HFFc6 (cell line): ENCODE measurements around the gene STK33. TPM values are rescaled to one million over a fixed set of nuclear protein-coding genes. Genes with fewer than 3 reads are reported as not detected.

Experiments used
- DNase-seq: peaks from one replicate; pipeline ENCODE4 v3.0.0-alpha.2; 2018
- H3K27ac Mint-ChIP-seq: 2 replicates; pipeline ENCODE4 v1.8.0; 2020; ENCODE audit warnings: mild to moderate bottlenecking, mixed read lengths
- H3K27me3 Mint-ChIP-seq: 2 replicates; pipeline ENCODE4 v1.8.0; 2021; ENCODE audit warnings: mild to moderate bottlenecking, moderate library complexity, mixed read lengths; ENCODE audit not compliant: insufficient read depth
- H3K36me3 Mint-ChIP-seq: 2 replicates; pipeline ENCODE4 v1.8.0; 2021; ENCODE audit warnings: low read depth, mixed read lengths
- H3K4me1 Mint-ChIP-seq: 2 replicates; pipeline ENCODE4 v1.8.0; 2020; ENCODE audit warnings: low read depth, mixed read lengths
- H3K4me3 Mint-ChIP-seq: 2 replicates; pipeline ENCODE4 v1.8.0; 2020; ENCODE audit warnings: mild to moderate bottlenecking, moderate library complexity, mixed read lengths
- H3K9me3 Mint-ChIP-seq: 2 replicates; pipeline ENCODE4 v1.8.0; 2020; ENCODE audit warnings: mild to moderate bottlenecking, mixed read lengths
- total RNA-seq, 6 experiments: library from RNA; stranded (reverse); fragmentation: NEBNext Ultra II Directional; extraction: Animal tissue kit (Norgen Biotek cat#: 25700); gene quantifications; 2 replicates in 1 of 6; 3 replicates in 5 of 6; pipeline ENCODE4 v1.2.3, GENCODE V29; 2021
- TF ChIP-seq, protein P1 (sequence below): fragments of 200-600 bp; sonication (generic); IDR thresholded peaks from 2 replicates; pipeline ENCODE4 v1.5.0; 2021; ENCODE audit warnings: antibody characterized with exemption, mild to moderate bottlenecking

The STK33 gene
- total RNA-seq, 6 experiments from 2014 or later, result 0.73 to 4.0 (median 3.8) TPM; not detected in 1

- H3K36me3 Mint-ChIP-seq, result peaks cover 43% of the 10 kb centered on the region
- peaks cover 9% of the 10 kb centered on the region for H3K9me3 Mint-ChIP-seq
- peak overlapping the region; percentile 75 for H3K27ac Mint-ChIP-seq
- peak; percentile 8 for DNase-seq
- H3K4me1 Mint-ChIP-seq, result peaks cover 19% of the 10 kb centered on the region
- H3K27me3 Mint-ChIP-seq, result peaks cover 1% of the 10 kb centered on the region; the same call in 1 of the 2 replicates
- TF ChIP-seq, protein P1, sequence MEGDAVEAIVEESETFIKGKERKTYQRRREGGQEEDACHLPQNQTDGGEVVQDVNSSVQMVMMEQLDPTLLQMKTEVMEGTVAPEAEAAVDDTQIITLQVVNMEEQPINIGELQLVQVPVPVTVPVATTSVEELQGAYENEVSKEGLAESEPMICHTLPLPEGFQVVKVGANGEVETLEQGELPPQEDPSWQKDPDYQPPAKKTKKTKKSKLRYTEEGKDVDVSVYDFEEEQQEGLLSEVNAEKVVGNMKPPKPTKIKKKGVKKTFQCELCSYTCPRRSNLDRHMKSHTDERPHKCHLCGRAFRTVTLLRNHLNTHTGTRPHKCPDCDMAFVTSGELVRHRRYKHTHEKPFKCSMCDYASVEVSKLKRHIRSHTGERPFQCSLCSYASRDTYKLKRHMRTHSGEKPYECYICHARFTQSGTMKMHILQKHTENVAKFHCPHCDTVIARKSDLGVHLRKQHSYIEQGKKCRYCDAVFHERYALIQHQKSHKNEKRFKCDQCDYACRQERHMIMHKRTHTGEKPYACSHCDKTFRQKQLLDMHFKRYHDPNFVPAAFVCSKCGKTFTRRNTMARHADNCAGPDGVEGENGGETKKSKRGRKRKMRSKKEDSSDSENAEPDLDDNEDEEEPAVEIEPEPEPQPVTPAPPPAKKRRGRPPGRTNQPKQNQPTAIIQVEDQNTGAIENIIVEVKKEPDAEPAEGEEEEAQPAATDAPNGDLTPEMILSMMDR, result no peak
- no peak overlapping the region for H3K4me3 Mint-ChIP-seq
These were observed 44.3 kb upstream of the STK33 start for GRCh38 chr11:8638300-8638699.

- no peak for DNase-seq
- H3K9me3 Mint-ChIP-seq, result peaks cover 9% of the 10 kb centered on the region
- peaks cover 4% of the 10 kb centered on the region for H3K27me3 Mint-ChIP-seq
- peaks cover 28% of the 10 kb centered on the region for H3K4me1 Mint-ChIP-seq
- TF ChIP-seq, protein P1, result no peak
- H3K4me3 Mint-ChIP-seq, result no peak overlapping the region
- H3K36me3 Mint-ChIP-seq, result peaks cover 33% of the 10 kb centered on the region
- no peak overlapping the region for H3K27ac Mint-ChIP-seq
These were observed 42.1 kb upstream of the STK33 start for GRCh38 chr11:8636127-8636526.

- DNase-seq, result no peak
- Mint-ChIP-seq H3K4me3 (no peak overlapping the region), H3K9me3 (peaks cover 9% of the 10 kb centered on the region), H3K36me3 (peaks cover 33% of the 10 kb centered on the region), H3K4me1 (peaks cover 31% of the 10 kb centered on the region), H3K27ac (no peak overlapping the region), H3K27me3 (peaks cover 4% of the 10 kb centered on the region)
- TF ChIP-seq, protein P1, result no peak
These were observed 40.5 kb upstream of the STK33 start for GRCh38 chr11:8634498-8634897.

DNA sequence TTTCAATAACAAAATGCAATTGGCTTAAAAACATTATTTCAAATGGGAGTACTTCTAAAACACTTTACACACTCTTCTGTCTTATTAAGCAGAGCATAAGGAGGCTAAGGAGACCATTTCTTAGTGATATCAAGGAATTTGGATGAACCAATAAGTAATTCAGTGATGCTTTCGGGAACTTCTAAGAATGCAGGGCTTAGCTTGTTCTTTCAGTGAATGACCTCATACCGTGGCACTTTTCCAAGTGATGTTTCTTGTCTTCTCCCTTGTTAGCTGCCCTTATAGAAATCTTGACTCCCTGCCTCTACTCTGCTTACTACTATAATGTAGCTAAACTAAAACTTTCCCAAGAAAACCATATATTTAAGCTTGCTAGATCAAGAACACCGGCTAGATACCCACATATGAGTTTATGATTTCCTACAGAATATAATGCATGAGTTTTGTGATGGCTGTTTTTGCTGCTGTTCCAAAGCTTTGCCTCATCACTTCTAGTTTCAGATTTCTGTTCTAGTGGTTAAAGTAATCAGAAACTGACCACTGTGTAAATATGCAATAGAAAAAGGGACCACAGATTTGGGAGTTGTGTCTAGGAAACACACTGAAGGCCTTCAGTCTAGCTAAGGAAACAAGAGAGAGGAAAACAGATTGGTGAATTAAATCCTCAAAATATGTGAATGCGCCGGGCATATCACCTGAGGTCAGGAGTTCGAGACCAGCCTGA is 37.5 kb upstream of the STK33 start:
- TF ChIP-seq, protein P1, result no peak
- H3K27ac Mint-ChIP-seq, result no peak overlapping the region
- H3K4me3 Mint-ChIP-seq, result no peak overlapping the region
- H3K36me3 Mint-ChIP-seq, result peaks cover 18% of the 10 kb centered on the region
- H3K27me3 Mint-ChIP-seq, result peaks cover 4% of the 10 kb centered on the region
- H3K9me3 Mint-ChIP-seq, result peaks cover 5% of the 10 kb centered on the region
- H3K4me1 Mint-ChIP-seq, result peaks cover 11% of the 10 kb centered on the region
- peak; percentile 67 for DNase-seq

DNA sequence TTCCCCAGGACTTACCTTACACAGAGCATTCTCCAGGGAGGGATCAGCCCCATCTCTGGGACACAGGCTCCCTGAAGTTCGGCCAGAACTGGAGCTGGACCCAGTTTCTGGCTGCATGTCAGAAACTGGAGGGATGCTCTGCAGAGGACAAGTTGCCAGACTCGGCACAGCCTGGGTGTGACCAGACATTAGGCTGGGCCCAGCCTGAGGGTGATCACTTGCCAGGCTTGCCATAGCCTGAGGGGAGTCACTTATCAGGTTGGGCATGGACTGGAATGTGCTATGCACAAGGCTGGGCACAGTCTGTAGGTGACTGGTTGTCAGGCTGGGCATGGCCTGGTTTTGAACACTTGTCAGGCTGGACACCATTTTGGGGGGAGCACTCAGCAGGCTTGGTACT is 30.7 kb upstream of the STK33 start:
- DNase-seq, result no peak
- Mint-ChIP-seq H3K9me3 (no peaks in the 10 kb centered on the region), H3K27me3 (no peaks in the 10 kb centered on the region; the same call in 1 of the 2 replicates), H3K36me3 (peaks cover 20% of the 10 kb centered on the region), H3K4me3 (no peak overlapping the region), H3K4me1 (no peaks in the 10 kb centered on the region), H3K27ac (no peak overlapping the region)
- TF ChIP-seq, protein P1, result no peak
